ENCODE results near the gene VAV3. TPM values are rescaled to one million over a fixed set of nuclear protein-coding genes. Genes with fewer than 3 reads are reported as not detected.
A peak's percentile ranks its signal among the peaks of the same experiment; 100 is the strongest.

VAV3 gene
- total and polyA plus RNA-seq, 2 of the 13 experiments (the other 11 are each of a cell fraction or from before 2014, with no cell fraction given) = 15.9 to 29.8 TPM

- TF ChIP-seq, protein P1, sequence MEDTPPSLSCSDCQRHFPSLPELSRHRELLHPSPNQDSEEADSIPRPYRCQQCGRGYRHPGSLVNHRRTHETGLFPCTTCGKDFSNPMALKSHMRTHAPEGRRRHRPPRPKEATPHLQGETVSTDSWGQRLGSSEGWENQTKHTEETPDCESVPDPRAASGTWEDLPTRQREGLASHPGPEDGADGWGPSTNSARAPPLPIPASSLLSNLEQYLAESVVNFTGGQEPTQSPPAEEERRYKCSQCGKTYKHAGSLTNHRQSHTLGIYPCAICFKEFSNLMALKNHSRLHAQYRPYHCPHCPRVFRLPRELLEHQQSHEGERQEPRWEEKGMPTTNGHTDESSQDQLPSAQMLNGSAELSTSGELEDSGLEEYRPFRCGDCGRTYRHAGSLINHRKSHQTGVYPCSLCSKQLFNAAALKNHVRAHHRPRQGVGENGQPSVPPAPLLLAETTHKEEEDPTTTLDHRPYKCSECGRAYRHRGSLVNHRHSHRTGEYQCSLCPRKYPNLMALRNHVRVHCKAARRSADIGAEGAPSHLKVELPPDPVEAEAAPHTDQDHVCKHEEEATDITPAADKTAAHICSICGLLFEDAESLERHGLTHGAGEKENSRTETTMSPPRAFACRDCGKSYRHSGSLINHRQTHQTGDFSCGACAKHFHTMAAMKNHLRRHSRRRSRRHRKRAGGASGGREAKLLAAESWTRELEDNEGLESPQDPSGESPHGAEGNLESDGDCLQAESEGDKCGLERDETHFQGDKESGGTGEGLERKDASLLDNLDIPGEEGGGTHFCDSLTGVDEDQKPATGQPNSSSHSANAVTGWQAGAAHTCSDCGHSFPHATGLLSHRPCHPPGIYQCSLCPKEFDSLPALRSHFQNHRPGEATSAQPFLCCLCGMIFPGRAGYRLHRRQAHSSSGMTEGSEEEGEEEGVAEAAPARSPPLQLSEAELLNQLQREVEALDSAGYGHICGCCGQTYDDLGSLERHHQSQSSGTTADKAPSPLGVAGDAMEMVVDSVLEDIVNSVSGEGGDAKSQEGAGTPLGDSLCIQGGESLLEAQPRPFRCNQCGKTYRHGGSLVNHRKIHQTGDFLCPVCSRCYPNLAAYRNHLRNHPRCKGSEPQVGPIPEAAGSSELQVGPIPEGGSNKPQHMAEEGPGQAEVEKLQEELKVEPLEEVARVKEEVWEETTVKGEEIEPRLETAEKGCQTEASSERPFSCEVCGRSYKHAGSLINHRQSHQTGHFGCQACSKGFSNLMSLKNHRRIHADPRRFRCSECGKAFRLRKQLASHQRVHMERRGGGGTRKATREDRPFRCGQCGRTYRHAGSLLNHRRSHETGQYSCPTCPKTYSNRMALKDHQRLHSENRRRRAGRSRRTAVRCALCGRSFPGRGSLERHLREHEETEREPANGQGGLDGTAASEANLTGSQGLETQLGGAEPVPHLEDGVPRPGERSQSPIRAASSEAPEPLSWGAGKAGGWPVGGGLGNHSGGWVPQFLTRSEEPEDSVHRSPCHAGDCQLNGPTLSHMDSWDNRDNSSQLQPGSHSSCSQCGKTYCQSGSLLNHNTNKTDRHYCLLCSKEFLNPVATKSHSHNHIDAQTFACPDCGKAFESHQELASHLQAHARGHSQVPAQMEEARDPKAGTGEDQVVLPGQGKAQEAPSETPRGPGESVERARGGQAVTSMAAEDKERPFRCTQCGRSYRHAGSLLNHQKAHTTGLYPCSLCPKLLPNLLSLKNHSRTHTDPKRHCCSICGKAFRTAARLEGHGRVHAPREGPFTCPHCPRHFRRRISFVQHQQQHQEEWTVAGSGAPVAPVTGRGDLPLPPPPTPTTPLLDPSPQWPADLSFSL (CRISPR knock-in tag; IDR thresholded peaks at IDR 0.05) = no peak
- TF ChIP-seq ZNF225 (CRISPR knock-in tag; IDR thresholded peaks at IDR 0.05) = no peak
- TF ChIP-seq ZNF335 (CRISPR knock-in tag; IDR thresholded peaks at IDR 0.05) = no peak
- TF ChIP-seq ZNF263 (CRISPR knock-in tag; IDR thresholded peaks at IDR 0.05) = no peak
- no peak for TF ChIP-seq CREB1 (IDR thresholded peaks at IDR 0.05)
- peak; percentile 53 for TF ChIP-seq CREB1 (CRISPR knock-in tag; IDR thresholded peaks at IDR 0.05)
- peak; percentile 88 for TF ChIP-seq HHEX (CRISPR knock-in tag; IDR thresholded peaks at IDR 0.05)
- 0 out of 2 replicates have a peak, but pooled peaks have one; percentile 12 for TF ChIP-seq FOXK1 (CRISPR knock-in tag; IDR thresholded peaks at IDR 0.05; ENCODE audit: borderline replicate concordance, low read depth)
- TF ChIP-seq NONO (IDR thresholded peaks at IDR 0.05) = no peak
- TF ChIP-seq NONO (CRISPR knock-in tag; conservative IDR thresholded peaks at IDR 0.05) = no peak
- TF ChIP-seq, protein P2, sequence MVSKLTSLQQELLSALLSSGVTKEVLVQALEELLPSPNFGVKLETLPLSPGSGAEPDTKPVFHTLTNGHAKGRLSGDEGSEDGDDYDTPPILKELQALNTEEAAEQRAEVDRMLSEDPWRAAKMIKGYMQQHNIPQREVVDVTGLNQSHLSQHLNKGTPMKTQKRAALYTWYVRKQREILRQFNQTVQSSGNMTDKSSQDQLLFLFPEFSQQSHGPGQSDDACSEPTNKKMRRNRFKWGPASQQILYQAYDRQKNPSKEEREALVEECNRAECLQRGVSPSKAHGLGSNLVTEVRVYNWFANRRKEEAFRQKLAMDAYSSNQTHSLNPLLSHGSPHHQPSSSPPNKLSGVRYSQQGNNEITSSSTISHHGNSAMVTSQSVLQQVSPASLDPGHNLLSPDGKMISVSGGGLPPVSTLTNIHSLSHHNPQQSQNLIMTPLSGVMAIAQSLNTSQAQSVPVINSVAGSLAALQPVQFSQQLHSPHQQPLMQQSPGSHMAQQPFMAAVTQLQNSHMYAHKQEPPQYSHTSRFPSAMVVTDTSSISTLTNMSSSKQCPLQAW (CRISPR knock-in tag; IDR thresholded peaks at IDR 0.05) = no peak
- no peak for TF ChIP-seq HNRNPK (IDR thresholded peaks at IDR 0.05; ENCODE audit: low read depth, low read length, poor library complexity, severe bottlenecking)
- TF ChIP-seq DBP (CRISPR knock-in tag; IDR thresholded peaks at IDR 0.05; ENCODE audit: not compliant biosample characterization) = no peak
- no peak for TF ChIP-seq TFDP1 (CRISPR knock-in tag; IDR thresholded peaks at IDR 0.05; ENCODE audit: borderline replicate concordance)
- no peak for TF ChIP-seq KAT8 (CRISPR knock-in tag; IDR thresholded peaks at IDR 0.05)
- 0 out of 2 replicates have a peak, but pooled peaks have one; percentile 19 for TF ChIP-seq ZNF710 (CRISPR knock-in tag; IDR thresholded peaks at IDR 0.05; ENCODE audit: borderline replicate concordance)
- TF ChIP-seq, protein P3, sequence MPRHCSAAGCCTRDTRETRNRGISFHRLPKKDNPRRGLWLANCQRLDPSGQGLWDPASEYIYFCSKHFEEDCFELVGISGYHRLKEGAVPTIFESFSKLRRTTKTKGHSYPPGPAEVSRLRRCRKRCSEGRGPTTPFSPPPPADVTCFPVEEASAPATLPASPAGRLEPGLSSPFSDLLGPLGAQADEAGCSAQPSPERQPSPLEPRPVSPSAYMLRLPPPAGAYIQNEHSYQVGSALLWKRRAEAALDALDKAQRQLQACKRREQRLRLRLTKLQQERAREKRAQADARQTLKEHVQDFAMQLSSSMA (CRISPR knock-in tag; IDR thresholded peaks at IDR 0.05) = no peak
- TF ChIP-seq MXI1 (IDR thresholded peaks at IDR 0.05; ENCODE audit: borderline replicate concordance, low read depth, low read length) = no peak
Measured at GRCh38 chr1:107681001-107681479, 283.9 kb downstream of the VAV3 start (continued).
